HepG2 (cell line): ENCODE results near the gene MORF4L2.

Experiments used
- CBX5 ChIP-seq: sonication (generic); formaldehyde crosslinking; IDR thresholded peaks from 2 replicates; pipeline ENCODE4 v1.4.0; 2020; ENCODE audit warnings: missing genetic modification reagents, borderline replicate concordance
- GABPB1 ChIP-seq: IDR thresholded peaks from 2 replicates; pipeline ENCODE4 v1.6.1; 2016; ENCODE audit warnings: mild to moderate bottlenecking, missing genetic modification reagents, moderate library complexity, missing compliant biosample characterization
- JUND ChIP-seq: sonication (generic); formaldehyde crosslinking; IDR thresholded peaks from 2 replicates; pipeline ENCODE4 v1.8.0; 2022; ENCODE audit warnings: mild to moderate bottlenecking, missing genetic modification reagents
- KAT8 ChIP-seq: IDR thresholded peaks from 2 replicates; pipeline ENCODE4 v1.6.1; 2016; ENCODE audit warnings: missing genetic modification reagents, missing compliant biosample characterization
- MXI1 ChIP-seq: IDR thresholded peaks from 3 replicates; pipeline ENCODE4 v1.6.1; 2012; ENCODE audit warnings: low read depth, low read length, inconsistent platforms, borderline replicate concordance
- NFYC ChIP-seq: IDR thresholded peaks from 2 replicates; pipeline ENCODE4 v1.6.1; 2016; ENCODE audit warnings: missing genetic modification reagents, missing compliant biosample characterization
- NR2C2 ChIP-seq: sonication (generic); formaldehyde crosslinking; IDR thresholded peaks from 2 replicates; pipeline ENCODE4 v1.4.0; 2020; ENCODE audit warnings: missing genetic modification reagents, mild to moderate bottlenecking, moderate library complexity, borderline replicate concordance
- POLR2A ChIP-seq, 2 experiments: IDR thresholded peaks; 2 replicates each; pipeline ENCODE4 v1.6.1; 2011; ENCODE audit warnings: low read depth in 2 of 2, low read length in 2 of 2, mild to moderate bottlenecking in 1 of 2, moderate library complexity in 1 of 2; ENCODE audit not compliant: insufficient read depth in 1 of 2
- SIN3A ChIP-seq: IDR thresholded peaks from 2 replicates; pipeline ENCODE4 v1.6.1; 2011; ENCODE audit warnings: low read depth, mild to moderate bottlenecking, control low read depth, low read length, borderline replicate concordance
- TOE1 ChIP-seq: sonication (generic); formaldehyde crosslinking; IDR thresholded peaks from 2 replicates; pipeline ENCODE4 v1.4.0; 2020; ENCODE audit warnings: mild to moderate bottlenecking, missing genetic modification reagents
- U2AF2 ChIP-seq: fragments of 200-400 bp; formaldehyde crosslinking; IDR thresholded peaks from 2 replicates; pipeline ENCODE4 v1.6.1; 2017; ENCODE audit warnings: low read depth, mild to moderate bottlenecking, low read length
- ZBTB7A ChIP-seq: sonication (generic); formaldehyde crosslinking; IDR thresholded peaks from 2 replicates; pipeline ENCODE4 v1.8.0; 2022; ENCODE audit warnings: mild to moderate bottlenecking, missing genetic modification reagents
- ZC3H4 ChIP-seq: sonication (generic); formaldehyde crosslinking; IDR thresholded peaks from 2 replicates; pipeline ENCODE4 v1.4.0; 2020; ENCODE audit warnings: missing genetic modification reagents, borderline replicate concordance
- TF ChIP-seq, protein P1 (sequence below): sonication (generic); formaldehyde crosslinking; IDR thresholded peaks from 2 replicates; pipeline ENCODE4 v1.5.0; 2020; ENCODE audit warnings: mild to moderate bottlenecking, missing genetic modification reagents, moderate library complexity

DNA sequence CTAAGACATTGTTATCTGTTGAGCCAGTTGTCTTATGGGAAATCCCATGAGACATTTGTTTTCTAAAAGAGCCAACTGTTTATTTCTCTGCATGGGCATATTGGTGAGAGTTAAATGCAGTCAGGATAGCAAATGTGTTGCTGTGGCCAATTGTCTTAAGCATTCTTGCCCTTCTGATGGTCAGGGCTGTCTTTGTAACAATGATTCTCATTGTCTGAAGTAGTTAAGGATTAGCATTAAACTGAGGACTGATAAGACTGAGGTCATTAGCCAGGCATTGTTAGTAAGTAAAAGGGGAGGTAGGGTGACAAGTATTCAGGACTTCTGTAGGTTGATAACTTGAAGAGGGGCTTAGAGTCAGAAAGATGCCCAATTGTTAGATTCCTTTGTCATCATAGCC, 11.2 kb upstream of the MORF4L2 start:
- TF ChIP-seq POLR2A (IDR thresholded peaks at IDR 0.05; ENCODE audit: insufficient read depth in 1 of 2, low read depth in 2 of 2, low read length in 2 of 2) (no peak), ZBTB7A (no peak), U2AF2 (no peak), KAT8 (no peak), ZC3H4 (no peak), CBX5 (CRISPR knock-in tag) (no peak), JUND (CRISPR knock-in tag) (no peak), NFYC (no peak), MXI1 (no peak), GABPB1 (no peak), NR2C2 (CRISPR knock-in tag) (no peak), SIN3A (no peak), TOE1 (CRISPR knock-in tag) (no peak)
- TF ChIP-seq, protein P1, sequence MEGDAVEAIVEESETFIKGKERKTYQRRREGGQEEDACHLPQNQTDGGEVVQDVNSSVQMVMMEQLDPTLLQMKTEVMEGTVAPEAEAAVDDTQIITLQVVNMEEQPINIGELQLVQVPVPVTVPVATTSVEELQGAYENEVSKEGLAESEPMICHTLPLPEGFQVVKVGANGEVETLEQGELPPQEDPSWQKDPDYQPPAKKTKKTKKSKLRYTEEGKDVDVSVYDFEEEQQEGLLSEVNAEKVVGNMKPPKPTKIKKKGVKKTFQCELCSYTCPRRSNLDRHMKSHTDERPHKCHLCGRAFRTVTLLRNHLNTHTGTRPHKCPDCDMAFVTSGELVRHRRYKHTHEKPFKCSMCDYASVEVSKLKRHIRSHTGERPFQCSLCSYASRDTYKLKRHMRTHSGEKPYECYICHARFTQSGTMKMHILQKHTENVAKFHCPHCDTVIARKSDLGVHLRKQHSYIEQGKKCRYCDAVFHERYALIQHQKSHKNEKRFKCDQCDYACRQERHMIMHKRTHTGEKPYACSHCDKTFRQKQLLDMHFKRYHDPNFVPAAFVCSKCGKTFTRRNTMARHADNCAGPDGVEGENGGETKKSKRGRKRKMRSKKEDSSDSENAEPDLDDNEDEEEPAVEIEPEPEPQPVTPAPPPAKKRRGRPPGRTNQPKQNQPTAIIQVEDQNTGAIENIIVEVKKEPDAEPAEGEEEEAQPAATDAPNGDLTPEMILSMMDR (CRISPR knock-in tag) = no peak
